HG02938 (cell line): Measurements from ENCODE around the gene UBAC2.

Source experiments
- ATAC-seq: cut with Tn5 transposase; IDR thresholded peaks from one replicate; pipeline ENCODE4 v1.9.1; 2021; ENCODE audit warnings: mild to moderate bottlenecking, moderate library complexity; ENCODE audit not compliant: unreplicated experiment

Gene UBAC2

GRCh38 chr13:99307648-99308339 is 107.1 kb downstream of the UBAC2 start:
- peak; percentile 41 for ATAC-seq

- no peak for ATAC-seq
Measured at GRCh38 chr13:99308471-99309087, 107.9 kb downstream of the UBAC2 start.

- peak; percentile 42 for ATAC-seq
Measured at GRCh38 chr13:99310382-99311031, 109.9 kb downstream of the UBAC2 start.

- no peak for ATAC-seq
Measured at GRCh38 chr13:99311137-99311536, 110.5 kb downstream of the UBAC2 start.

- no peak for ATAC-seq
Measured at GRCh38 chr13:99311748-99312492, 111.3 kb downstream of the UBAC2 start.

- ATAC-seq: no peak
Measured at GRCh38 chr13:99312493-99312883, 111.8 kb downstream of the UBAC2 start.

- no peak for ATAC-seq
Measured at GRCh38 chr13:99313501-99313900, 112.8 kb downstream of the UBAC2 start.

GRCh38 chr13:99313941-99314340 is 113.3 kb downstream of the UBAC2 start:
- ATAC-seq: no peak

- ATAC-seq: no peak
Measured at GRCh38 chr13:99314640-99315176, 114.1 kb downstream of the UBAC2 start.

- ATAC-seq: no peak
Measured at GRCh38 chr13:99315186-99315585, 114.5 kb downstream of the UBAC2 start.

GRCh38 chr13:99316224-99316623 is 115.6 kb downstream of the UBAC2 start:
- ATAC-seq: no peak

GRCh38 chr13:99316657-99317256 is 116.1 kb downstream of the UBAC2 start:
- ATAC-seq: no peak

- ATAC-seq: no peak
Measured at GRCh38 chr13:99320693-99321481, 120.2 kb downstream of the UBAC2 start.

- no peak for ATAC-seq
Measured at GRCh38 chr13:99321709-99322108, 121.1 kb downstream of the UBAC2 start.

GRCh38 chr13:99322297-99323103 is 121.8 kb downstream of the UBAC2 start:
- peak; percentile 85 for ATAC-seq

- no peak for ATAC-seq
Measured at GRCh38 chr13:99323488-99323887, 122.8 kb downstream of the UBAC2 start.

- ATAC-seq: no peak
Measured at GRCh38 chr13:99326012-99326411, 125.4 kb downstream of the UBAC2 start.

- ATAC-seq: no peak
Measured at GRCh38 chr13:99327126-99327525, 126.5 kb downstream of the UBAC2 start.

GRCh38 chr13:99327761-99328160 is 127.1 kb downstream of the UBAC2 start:
- no peak for ATAC-seq
